ENCODE data around the gene DKK2.

- no peak for TF ChIP-seq CTCF (conservative IDR thresholded peaks at IDR 0.05 in 1 of 2, IDR thresholded peaks at IDR 0.05 in 1 of 2; ENCODE audit: extremely low read depth in 1 of 2, insufficient read depth in 1 of 2, low read depth in 1 of 2, low read length in 2 of 2)
- no peak for TF ChIP-seq EZH2 (IDR thresholded peaks at IDR 0.05; ENCODE audit: borderline replicate concordance, low read length)
Measured at GRCh38 chr4:107071108-107071507, 35.0 kb upstream of the DKK2 start.

Measured in mammary epithelial cell (primary cell).